ENCODE data around the gene PSMD7.
A peak's percentile ranks its signal among the peaks of the same experiment; 100 is the strongest.

GRCh38 chr16:74304164-74304834 lies 7.7 kb downstream of the PSMD7 start:
- TF ChIP-seq CTCF (conservative IDR thresholded peaks at IDR 0.05): peak; percentile 52
- TF ChIP-seq ZFX (IDR thresholded peaks at IDR 0.05): no peak
